ENCODE results near the gene LONP1.

DNA sequence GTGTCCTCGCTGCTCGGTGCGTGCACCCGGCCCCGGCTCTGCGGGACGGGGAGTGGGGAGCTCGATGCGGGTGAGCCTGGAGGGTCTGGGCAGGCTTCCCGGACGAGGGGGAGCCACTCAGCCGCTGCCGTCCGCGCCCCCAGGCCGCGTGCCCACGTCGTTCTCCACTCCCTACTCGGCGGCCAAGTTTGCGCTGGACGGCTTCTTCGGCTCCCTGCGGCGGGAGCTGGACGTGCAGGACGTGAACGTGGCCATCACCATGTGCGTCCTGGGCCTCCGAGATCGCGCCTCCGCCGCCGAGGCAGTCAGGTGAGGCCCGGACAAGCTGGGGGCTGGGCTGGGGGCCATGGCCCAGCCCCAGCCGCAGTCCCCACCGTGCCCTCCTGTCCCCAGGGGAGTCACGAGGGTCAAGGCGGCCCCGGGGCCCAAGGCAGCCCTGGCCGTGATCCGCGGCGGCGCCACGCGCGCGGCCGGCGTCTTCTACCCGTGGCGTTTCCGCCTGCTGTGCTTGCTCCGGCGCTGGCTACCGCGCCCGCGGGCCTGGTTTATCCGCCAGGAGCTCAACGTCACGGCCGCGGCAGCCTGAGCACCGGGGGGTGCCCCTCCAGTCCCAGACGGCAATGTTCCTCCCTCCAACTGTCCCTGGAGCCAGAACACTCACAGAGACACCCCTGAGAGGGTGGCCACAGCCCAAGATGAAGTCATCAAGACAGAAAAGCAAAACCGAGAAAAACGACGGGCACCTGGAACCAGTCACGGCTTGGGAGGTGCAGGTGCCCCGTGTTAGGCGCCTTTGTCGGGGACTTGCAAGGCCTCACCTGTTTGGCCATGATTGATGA is 32.4 kb downstream of the LONP1 start:
- TF ChIP-seq, protein P1, sequence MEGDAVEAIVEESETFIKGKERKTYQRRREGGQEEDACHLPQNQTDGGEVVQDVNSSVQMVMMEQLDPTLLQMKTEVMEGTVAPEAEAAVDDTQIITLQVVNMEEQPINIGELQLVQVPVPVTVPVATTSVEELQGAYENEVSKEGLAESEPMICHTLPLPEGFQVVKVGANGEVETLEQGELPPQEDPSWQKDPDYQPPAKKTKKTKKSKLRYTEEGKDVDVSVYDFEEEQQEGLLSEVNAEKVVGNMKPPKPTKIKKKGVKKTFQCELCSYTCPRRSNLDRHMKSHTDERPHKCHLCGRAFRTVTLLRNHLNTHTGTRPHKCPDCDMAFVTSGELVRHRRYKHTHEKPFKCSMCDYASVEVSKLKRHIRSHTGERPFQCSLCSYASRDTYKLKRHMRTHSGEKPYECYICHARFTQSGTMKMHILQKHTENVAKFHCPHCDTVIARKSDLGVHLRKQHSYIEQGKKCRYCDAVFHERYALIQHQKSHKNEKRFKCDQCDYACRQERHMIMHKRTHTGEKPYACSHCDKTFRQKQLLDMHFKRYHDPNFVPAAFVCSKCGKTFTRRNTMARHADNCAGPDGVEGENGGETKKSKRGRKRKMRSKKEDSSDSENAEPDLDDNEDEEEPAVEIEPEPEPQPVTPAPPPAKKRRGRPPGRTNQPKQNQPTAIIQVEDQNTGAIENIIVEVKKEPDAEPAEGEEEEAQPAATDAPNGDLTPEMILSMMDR (IDR thresholded peaks at IDR 0.05) = no peak
- TF ChIP-seq EZH2 (IDR thresholded peaks at IDR 0.05) (no peak), EZH2phosphoT487 (IDR thresholded peaks at IDR 0.05) (no peak)
